ENCODE measurements around the gene DCAKD.

DNA sequence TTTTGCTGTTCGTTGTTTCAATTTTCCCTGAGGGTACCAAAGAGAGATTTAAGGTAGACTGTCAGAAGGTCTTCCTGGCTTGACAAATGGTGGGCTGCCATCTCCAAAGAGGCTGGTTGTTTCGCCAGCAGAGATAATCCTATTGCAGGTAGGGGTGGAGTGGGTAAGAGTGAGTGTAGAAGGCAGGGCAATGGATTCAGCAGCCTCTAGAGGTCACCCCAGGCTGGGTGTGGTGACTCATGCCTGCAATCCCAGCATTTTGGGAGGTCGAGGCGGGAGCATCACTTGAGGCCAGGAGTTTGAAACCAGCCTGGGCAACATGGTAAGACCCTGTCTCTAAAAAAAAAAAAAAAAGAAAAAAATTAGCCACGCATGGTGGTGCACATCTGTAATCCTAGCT, 34.6 kb downstream of the DCAKD start:
- TF ChIP-seq POLR2A (IDR thresholded peaks at IDR 0.05; ENCODE audit: low read length) = no peak
- no peak for TF ChIP-seq GATA1 (IDR thresholded peaks at IDR 0.05; ENCODE audit: low read depth, low read length)

Data from erythroblast (primary cell).